Stimulated activated CD4-positive, alpha-beta T cell treated with anti-CD3 and anti-CD28 coated beads, Interleukin-1b, Interleukin-23, amount 100 ng/mL, for 48 hours (primary cell): Measurements from ENCODE around the gene NFIA.

Source experiments
- DNase-seq: peaks from one replicate; pipeline ENCODE4 v3.0.0-alpha.2; 2020

NFIA gene

DNA sequence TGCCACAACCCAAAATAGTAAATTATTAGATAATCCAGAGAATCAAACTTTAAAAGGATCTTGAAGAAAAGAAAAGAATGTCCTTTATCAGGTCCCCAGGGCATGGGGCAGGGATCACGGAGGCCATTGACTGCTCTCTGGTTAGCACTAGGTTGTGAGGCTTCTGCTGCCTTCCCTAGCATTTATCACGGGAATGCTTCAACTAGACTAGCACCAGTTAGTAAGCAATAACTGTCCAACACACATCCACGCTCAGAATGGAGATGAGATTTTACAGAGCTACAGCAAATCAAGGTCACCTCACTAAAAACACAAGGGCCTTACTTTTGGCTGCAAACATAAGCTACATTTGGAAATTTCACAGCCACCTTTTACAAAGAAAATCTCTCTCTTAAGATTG, 304.0 kb downstream of the NFIA start:
- no peak for DNase-seq

DNA sequence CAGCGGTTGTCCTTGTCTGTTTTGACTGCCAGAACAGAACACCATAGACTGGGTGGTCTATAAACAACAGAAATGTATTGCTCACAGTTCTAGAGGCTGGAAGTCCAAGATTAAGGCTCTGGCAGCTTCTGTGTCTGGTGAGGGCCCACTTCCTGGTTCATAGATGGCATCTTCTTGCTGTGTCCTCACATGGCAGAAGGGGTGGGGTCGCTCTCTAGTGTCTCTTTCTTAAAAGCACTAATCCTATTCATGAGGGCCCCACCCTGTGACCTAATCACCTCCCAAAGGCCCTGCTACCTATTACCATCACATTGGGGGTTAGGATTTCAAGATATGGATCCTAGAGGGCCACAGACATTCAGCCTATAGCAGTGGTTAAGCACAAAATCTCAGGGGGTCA, 304.4 kb downstream of the NFIA start:
- no peak for DNase-seq

DNA sequence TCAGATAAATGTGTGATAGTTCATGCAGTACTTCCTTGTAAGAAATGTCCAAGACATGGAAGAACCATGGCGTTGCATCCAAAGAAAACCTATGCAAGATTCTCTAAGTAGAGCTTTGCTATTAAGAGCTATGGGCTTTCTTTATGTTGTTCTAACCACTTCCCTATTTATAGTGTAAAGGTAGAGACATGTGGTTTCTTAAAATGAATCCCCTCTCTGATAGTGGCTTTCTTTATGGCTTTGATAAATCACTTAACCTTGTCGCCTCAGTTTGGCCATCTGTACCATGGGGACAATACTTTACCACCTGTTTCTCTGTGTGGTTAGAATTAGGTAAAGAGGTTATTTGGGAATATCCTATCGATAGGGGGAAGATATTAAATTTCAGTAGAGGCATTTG, 305.5 kb downstream of the NFIA start:
- no peak for DNase-seq

DNA sequence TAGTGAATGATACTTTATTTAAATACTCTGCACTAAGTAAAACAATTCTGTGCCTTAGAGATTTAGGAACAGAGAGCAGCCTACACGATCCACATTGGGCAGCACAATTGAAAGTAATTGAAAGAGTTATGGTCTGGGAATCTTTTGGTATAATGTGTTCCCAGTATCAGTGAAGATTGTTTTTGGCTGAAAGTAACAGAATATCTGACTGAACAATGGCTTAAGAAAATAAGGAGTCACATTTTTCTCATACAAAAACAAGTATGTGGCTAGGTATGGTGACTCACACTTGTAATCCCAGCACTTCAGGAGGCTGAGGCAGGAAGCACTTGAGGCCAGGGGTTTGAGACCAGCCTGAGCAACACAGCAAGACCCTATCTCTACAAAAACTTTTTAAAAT, 306.2 kb downstream of the NFIA start:
- no peak for DNase-seq

DNA sequence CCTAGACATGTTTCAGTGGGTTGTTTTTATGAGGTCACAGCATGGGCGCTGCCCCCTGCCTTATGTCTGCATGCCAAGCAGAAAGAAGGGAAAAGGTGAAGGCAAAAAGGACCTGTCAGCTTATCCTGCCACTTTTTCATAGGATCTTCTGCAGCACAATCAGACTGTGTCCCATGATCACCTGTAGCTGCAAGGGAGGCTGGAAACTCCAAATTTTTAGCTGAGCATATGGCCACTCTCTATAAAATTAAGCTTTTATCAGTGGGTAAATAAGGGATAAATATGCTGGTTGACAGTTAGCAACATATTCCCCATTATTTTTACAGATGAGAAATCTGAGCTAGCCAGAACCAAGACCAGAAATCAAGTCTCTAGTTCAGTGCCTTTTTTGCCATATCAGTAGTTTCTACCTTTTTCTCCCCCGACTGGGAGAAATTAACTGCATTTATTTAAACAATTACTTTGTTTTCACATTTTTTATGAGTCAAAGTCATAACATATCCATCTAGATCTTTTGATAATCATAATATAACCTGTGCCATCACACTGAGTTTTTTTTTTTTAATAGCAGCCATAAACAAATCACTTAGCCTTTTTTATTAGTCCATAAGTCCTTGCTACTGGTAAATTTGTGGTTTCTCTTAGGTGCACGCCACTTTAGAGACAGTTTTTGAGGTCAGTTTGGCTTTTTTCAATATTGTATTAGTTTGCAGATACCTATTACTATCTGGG, 307.0 kb downstream of the NFIA start:
- no peak for DNase-seq

DNA sequence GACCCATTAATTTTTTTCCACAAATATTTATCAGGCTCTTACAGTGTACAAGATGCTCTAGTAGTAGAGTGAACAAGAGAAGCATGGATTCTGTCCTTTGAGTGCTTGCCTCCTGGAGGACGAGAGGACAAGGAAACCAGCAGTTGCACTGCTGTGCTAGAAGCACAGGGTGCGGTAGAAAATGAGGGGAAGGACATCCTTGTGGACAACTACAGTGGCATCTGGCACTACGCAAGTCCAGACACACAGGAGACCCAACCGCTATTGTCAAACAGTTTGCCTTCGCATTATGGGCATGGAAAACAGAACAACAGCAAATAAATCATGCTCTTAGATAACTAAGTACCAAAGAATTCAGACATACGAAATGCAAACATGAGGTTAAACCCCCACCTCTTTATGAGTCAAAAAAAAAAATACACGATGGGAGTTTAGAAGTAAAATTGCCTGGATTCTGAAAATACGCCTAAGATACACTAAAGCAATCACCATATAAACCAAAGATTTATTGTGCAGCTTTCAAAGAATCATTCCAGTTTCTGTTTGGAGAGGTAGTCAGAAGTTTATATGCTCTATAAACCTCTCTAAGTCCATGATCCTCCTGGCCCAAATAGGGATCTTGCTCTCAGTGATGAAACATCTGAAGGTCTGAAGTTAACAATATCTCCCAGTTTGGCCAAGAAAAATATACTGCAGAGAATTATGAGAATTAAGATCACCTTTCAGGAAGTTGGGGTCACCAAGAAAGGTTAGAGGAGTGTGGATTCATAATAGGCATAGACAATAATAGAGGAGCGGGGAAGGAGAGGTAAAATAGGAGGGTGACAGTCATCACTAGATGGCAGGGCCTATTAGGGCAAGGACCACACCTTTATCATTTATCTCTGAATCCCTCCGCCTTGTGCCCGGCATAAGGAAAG, 307.8 kb downstream of the NFIA start:
- no peak for DNase-seq

DNA sequence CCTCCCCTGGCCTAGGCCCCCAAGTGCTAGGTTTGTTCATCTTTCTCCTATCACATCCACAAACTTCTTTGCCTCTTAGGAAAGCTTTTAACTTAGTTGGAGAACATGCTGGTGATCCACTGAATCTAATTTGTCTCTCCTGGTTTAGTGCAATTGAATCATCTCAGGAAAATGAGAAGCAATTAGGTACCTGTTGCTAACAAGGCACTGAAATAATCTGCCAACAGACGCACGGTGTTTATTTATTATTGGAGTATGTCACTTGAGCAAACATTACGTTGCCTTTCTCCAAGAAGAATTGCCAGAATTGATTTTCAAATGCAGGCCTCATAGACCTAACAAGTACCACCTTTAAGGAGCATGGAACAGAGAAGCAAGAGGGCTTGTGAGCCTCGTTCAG, 309.4 kb downstream of the NFIA start:
- DNase-seq = no peak

DNA sequence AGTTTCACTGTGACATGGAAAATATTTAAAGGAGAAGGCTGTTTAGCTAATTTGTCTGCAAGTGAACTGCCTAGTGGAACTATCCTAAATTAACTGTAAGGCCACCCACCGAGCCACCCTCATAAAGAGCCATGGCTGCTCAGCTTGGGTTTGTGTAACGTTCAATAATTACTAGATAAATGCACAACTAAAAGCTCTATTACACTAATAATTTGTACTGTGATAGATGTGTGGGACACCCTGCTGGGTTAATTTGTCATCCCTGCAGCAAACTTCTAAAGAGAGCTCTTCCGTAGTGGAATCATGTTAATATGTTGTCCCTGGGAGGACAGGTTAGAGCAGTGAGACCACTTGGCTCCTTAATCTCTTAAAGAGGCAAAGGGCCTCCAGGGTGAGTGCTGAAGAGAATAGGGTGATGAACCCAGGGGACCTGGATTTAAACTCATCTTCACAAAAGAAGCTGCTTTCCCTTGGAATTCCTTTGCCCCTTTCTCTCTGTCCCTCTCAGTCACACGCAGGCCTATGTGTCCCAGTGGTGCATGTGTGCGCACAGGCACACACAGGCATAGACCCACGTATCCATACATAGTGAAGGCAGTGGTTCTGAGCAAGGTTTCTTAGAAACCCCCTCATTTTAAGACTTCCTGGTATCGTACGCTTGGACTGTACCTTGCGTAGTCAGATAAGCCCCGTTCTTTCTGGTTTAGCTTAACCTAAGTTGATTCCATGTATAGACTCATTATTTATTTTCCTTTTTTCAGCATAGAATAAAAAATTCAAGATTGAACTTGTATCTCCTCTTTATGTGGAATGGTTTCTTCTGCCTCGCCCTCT, 310.3 kb downstream of the NFIA start:
- no peak for DNase-seq

DNA sequence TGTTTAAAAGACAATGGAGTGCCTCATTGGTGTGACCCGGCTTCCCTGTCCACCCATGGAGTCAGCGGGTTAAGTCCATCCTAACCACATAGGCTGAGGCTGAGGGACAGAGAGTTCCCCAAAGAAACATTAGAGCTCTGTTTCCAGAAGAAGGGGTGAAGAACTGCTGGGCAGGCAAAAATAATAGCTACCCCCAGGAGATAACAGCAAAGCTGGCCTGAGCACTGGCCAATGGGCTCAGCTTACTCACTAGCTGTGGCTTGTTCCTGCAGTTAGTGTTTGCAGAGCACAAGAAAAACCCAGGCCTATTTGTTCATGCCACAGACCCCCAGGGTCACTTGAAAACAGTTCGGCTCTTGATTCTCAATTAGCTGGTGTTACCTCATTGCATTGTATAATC, 311.2 kb downstream of the NFIA start:
- DNase-seq = no peak

DNA sequence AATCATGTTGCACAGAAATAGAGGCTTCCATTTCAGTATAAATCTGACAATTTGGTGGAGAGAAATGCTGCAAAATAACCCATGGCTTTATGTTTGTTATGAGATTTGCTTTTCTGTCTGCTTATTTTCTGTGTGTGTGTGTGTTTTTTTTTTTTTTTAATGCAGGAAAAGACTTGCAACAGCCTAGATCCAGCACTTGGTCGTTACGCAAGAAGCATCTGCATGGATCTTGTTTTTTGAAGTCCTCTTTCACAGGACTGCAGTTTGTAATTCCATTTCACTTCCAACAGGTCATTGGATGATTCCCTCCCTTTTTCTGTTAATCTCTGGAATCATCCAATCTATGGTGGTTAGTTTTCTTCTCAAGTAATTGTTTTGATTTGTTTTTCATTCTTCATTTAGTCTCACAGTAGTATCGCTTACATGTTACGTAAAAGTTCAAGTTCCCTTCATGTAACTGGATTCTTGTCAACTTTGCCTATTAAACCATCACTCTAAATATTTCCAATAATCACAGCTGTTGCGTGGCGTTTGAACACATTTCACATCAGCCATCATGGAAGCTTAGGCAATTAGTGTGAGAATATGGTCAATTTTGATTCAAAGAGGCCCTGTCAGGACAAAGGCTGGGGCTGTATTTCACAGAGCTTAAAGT, 312.9 kb downstream of the NFIA start:
- DNase-seq = no peak

DNA sequence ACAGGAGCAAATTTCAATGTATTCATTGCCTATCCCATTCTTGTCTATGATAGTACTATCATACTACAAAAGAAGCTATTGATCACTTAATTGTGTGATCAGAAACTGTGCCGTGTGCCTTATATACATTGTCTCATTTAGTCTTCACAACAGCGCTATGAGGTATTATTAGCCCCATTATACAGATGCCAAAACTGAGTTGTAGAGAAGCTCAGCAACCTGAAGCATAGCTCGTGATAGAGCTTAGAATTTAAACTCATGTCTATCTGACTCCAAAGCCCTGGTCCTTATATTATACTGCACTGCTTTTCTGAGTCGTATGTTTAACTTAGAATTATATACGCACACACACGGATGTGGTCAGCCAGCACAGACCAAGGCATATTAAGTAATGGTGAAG, 315.1 kb downstream of the NFIA start:
- no peak for DNase-seq

DNA sequence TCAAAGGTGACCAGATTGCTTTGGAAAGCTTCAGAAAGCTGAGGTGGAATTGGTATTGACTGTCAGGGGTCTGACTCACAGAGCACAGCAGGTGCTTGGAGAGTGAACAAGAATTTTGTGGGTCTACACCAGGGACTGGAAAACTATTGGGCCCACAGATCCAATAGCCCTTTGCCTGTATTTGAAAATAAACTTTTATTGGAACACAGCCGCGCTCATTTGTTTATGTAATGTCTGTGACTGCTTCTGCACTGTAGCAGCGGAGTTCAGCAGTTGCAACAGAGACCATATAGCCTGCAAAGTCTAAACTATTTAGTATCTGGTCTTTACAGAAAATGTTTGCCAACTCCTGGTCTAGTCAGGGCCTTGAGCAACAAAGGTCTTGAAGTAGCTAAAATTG, 315.6 kb downstream of the NFIA start:
- DNase-seq = no peak

DNA sequence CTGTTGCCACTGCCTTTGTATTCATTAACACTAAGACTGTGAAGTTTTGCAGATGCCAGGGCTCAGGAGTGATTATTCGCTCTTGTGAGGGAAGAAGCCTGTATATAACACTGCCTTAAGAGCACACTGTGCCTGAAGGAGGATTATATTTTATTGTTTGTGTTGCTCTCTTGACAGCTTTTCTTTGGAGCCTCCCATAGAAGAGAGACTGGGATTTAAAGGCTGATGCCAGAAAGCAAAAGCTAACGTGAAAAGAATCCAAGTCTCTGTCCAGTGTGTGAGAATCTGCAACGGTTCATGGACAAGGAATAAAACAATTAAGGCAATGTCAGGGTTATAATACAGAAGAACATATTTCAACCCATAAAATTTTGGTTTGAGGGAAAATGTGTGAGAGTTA, 316.8 kb downstream of the NFIA start:
- no peak for DNase-seq

DNA sequence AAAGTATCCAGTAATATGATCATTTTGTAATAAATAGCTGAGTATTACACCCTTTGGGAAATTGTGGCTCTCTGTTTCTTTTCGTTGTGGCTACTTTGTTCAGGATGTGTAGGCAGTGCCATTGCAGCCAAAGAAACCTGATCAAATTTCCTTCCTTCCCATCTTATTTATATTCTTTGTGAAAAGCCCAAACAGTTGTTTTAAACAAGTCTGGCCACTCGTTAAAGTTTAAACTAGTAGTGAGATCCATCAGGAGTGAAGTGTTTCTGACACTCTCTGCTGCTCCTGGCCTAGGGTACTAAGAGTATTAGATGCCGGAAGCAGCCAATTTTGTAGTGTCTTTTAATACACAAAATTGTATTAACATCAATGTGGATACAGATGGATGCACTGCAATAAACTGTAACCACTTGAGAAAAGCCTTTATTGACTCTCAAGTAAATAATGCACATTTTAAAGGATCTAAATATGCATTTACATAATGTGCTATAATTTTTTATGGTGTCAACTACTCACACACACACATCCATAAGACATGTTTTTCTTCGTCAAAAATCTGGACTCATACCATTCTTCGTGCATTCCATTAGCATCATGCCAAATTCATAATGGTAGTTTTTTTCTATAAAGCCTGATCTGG, 317.9 kb downstream of the NFIA start:
- DNase-seq = no peak

DNA sequence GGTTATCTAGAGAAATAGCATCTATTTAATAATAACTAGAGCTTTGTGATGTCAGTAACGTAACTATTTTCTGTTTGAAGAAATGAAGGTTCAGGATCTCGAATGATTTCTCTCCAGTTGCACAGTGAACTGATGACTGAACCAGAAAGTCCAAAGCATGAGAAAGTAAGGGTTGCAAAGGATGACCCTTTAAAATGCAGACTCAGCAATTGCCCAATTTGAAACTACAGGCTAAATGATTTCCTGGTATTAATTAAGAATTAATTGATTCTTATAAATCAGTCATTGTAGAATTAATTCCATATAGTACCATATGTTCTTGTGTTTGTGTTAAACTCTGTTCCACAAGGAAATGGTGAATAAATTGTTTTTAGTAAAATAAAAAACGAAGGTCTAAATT, 318.6 kb downstream of the NFIA start:
- DNase-seq = no peak

DNA sequence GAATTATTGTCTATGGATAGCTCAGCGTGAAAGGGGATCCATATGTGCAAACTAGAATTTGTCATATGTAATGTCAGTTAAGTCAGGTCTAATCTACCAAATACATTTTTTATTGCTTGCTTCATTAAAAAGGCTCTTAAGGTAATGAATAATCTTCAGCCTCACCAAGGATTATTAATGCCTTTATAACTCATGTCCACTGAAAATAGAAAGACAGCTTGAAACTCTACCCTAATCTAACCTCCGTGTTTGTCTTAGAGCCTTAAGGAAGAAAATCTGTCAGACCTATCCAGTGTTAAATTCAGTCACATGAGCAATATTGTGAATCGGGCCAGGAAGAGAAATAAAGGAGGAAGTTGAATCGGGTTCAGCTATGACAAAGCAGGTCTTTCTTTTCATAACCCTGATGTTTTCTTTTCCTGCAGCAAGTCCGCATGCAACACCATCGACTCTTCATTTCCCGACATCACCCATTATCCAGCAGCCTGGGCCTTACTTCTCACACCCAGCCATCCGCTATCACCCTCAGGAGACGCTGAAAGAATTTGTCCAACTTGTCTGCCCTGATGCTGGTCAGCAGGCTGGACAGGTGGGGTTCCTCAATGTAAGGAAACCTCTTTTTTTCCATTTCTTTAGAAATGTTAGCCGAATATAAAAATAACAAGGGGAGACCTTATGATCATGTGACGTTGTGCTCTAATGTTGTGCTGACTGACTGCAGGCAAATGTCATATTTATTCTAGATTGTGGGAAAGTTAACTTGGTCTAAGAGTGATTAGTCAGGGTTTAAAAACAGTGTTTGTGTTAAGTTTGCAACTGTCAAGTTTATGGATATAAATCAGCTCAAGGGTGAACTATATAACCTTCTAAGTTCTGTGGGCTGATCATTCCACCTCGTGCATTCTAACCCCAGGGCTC, 321.6 kb downstream of the NFIA start:
- DNase-seq = no peak

DNA sequence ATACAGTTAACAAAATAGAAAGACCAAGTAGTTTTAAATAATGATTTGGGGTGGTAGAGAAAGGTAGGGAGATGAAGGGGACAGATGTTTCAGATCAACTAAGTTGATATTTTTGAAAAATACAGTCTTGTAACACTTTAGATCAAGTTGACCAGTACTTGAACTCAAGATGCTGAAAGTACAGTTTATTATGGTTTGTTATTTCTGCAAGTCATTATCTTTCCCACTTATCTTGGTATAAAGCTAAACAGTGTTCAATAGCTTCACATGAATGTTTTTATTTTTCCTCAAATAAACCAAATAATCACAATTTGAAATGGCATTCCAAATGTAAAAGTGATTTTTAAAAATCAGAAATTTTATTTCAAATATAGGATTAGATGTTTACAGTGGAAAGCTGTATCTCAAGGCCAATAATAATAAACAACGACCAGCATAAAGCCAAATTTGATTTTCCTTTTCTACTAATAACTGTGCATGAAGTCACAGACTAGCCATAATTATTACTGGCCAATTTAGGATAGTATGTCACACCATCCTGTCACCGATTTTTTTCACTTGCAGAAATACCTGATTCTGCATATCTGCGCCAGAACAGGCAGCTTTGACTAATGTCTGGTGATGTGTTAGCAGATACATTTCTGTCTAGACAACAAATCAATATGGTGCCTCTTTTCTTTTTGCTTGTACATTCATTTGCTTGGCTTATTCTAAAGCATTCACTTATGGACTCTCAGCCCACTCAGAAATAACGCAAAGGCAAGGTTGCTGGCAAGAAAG, 322.4 kb downstream of the NFIA start:
- no peak for DNase-seq

DNA sequence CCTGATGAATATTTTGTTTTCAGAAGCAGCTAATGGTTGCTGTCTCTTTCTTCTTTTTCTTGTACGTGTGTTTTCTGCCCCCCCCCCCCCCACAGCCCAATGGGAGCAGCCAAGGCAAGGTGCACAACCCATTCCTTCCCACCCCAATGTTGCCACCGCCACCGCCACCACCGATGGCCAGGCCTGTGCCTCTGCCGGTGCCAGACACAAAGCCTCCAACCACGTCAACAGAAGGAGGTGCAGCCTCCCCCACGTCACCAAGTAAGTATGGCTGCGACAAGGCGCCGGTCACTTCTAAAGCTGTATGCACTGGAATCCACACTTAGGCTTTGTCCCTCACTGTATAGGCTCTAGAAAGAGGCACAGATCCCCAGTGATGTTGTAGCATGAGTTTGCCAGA, 324.1 kb downstream of the NFIA start:
- no peak for DNase-seq

DNA sequence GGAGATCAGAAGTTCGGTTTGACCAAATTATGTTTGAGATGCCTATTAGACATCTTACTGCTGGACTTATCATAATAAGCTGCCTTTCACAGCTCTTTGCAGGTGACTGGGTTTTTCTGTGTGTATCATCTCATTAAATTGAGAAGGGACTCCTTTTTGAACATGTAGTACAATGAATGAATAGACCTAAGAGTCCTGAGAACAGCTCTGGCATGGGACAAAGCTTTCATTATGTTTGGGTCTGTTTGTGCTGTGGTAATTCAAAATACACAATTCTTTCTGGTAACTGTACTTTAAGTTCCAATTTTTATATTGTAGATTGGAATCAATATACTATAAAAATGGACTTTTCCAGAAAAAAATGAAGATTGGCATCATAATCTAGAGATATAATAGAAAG, 330.2 kb downstream of the NFIA start:
- DNase-seq = no peak

DNA sequence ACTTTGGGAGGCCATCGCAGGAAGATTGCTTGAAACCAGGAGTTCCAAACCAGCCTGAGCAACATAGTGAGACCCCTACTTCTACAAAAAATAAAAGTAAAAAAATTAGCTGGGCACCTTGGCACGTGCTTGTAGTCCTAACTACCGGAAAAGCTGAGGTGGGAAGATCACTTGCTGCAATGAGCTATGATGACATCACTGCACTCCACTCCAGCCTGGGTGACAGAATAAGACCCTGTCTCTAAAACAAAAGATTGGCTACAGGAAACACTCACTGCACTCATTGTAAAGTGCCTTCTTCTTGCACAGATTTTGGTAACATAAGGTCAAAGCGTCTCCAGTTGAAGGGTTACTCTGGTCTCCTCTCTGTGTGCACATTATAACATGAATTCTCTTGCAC, 336.8 kb downstream of the NFIA start:
- no peak for DNase-seq

DNA sequence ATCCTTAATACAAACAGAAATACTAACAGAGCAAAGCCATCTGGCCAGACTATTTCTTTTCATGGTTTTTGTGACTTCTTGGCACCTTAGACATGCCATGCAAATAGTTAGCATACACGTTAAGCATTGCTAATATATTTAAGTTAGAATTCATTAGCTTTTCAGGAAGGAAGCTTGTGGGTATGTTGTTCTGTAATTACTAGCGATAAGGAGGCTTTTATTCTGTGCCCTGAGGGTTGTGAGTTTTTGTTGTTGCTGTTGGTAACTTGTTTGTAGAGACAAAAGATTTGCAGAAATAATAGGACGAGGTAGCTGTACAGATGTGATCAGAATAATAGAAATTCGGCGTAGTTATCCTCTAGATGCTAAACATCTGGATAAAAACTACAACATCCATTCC, 337.3 kb downstream of the NFIA start:
- DNase-seq = no peak
